NCI-H748 (cell line): ENCODE measurements around the gene PAX2.
"Not testable (repeated sequence)": the region's sequence is repeated elsewhere in the genome, so short reads cannot be mapped to it uniquely, and the experiment has no call there.

ENCODE experiments used
- DNase-seq: peaks from one replicate; lab custom pipeline; 2025; ENCODE audit not compliant: unreplicated experiment; lab: John Stamatoyannopoulos, UW

PAX2 gene

GRCh38 chr10:100744987-100745881, at the start of gene PAX2:
TSS of gene PAX2 (plus strand) at chr10:100745582. CDS start at chr10:100746261, 679 bp downstream.
- peak; percentile 42 for DNase-seq

DNA sequence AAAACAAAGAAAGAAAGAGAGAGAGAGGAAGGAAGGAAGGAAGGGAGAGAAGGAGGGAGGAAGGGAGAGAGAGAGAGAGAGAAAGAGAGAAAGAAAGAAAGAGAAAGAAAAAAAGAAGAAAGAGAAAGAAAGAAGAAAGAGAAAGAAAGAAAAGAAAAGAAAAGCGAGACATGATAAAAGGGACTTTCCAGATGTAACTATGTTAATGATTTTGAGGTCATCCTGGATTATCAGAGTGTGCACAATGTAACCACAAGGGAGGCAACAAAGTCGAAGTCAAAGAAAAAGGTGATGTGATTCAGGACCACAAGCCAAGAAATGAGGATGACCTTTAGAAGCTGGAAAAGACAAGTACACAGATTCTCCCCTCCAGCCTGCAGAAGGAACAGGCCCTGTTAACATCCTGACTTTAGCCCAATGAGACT, 48.9 kb upstream of the PAX2 start:
- no peak for DNase-seq

GRCh38 chr10:100697070-100697469, 48.3 kb upstream of the PAX2 start:
- peak; percentile 0 for DNase-seq

- no peak for DNase-seq
Measured at GRCh38 chr10:100697631-100698030, 47.8 kb upstream of the PAX2 start.

DNA sequence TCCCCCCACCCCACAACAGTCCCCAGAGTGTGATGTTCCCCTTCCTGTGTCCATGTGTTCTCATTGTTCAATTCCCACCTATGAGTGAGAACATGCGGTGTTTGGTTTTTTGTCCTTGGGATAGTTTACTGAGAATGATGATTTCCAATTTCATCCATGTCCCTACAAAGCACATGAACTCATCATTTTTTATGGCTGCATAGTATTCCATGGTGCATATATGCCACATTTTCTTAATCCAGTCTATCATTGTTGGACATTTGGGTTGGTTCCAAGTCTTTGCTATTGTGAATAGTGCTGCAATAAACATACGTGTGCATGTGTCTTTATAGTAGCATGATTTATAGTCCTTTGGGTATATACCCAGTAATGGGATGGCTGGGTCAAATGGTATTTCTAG, 43.7 kb upstream of the PAX2 start:
- DNase-seq, result not testable (repeated sequence)

DNA sequence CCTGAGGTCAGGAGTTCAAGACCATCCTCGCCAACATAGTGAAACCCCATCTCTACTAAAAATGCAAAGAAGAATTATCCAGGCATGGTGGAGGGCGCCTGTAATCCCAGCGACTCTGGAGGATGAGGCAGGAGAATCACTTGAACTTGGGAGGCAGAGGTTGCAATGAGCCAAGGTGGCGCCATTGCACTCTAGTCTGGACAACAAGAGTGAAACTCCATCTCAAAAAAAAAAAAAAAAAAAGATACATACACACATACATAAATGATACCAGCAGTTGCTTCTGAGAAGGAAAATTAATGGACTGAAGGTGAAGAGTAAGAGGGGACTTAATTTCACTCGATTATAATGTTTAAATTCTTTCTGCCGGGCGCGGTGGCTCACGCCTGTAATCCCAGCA, 40.2 kb upstream of the PAX2 start:
- DNase-seq, result no peak

GRCh38 chr10:100707261-100707848, 38.0 kb upstream of the PAX2 start:
- DNase-seq, result no peak

DNA sequence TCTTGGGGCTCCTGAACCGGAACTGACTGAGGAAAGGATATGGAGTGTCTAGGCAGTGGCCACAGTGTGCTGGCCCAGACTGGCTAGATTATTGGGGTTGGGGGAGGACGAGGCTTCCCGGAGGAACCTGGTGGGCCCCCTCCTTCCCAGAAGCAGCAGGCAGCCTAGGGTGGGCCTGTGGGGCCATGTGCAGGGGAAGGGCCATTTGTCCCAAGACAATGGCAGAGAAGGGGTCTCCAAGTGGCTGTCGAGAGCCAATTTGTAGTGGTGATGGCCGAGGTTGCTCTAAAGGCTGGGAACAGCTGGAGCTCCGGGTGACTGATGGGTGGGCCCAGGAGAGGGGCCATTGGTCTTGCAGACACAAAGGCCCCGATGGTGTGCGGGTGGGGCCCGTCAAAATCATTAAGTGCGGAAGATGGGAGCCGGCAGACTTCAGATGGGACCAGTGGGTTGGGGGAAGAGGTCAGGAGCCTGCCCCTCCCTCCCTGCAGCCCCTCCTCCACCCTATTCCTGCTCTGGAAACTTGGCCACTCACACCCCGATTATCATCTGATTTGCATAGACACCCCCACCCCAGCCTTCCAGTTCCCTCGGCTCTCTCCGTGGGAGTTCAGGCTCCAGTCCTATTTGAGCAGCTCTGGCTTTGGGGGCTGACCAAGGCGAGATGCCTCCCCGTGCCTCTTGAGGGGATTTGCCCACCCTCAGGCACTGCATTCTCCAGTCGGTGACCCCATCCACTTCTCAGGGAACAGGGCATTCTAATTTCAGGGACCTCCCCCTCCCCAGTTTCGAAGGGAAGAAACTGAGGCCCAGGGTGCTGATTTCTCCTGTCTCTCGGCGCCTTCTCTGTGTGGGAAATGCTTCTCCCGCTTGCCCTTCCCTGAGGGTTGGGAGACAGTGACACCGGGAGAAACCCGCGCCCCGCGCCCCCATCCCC, 36.0 kb upstream of the PAX2 start:
- DNase-seq, result no peak

- peak; percentile 55 for DNase-seq
Measured at GRCh38 chr10:100710151-100710871, 35.1 kb upstream of the PAX2 start.

DNA sequence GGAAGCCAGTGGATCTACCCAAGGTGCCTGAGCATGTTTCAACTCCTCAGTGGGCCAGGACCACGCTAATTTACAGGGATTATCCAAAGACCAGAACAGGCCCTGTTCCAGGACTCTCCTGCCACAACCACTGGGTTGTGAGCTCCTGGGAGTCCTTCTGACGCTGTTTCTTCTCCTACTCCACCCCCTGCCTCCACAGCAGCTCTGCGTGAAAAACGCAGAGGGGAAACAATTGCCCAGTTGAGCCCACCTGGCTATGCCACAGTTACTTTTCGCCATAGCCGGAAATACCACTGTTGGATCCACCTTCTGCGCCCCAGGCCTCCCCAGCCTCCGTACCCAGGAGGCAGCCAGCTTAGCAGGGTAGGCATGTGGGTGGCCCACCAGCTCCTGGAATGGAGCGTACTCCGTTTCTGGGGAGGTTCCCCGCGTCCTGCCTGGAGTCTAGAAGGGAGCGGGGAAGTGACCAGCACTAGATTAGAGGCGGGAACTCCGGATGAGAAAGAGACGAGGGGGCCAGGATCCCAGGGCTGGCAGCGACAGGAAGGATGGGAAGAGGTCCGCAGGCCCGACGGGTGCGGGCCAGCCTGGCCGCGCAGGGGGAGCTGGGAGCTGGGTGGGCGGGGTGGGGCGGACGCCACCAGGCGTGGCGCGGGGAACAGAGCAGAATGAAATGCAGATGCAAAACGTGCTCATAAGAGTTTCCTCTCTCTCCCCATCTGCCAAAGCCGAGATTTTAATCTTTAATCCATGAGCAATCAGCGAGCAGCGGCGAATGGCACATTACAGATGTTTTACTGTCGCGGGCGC, 32.1 kb upstream of the PAX2 start:
- DNase-seq, result peak; percentile 35

- DNase-seq, result no peak
Measured at GRCh38 chr10:100713859-100714565, 31.4 kb upstream of the PAX2 start.

- no peak for DNase-seq
Measured at GRCh38 chr10:100714566-100714950, 30.8 kb upstream of the PAX2 start.

DNA sequence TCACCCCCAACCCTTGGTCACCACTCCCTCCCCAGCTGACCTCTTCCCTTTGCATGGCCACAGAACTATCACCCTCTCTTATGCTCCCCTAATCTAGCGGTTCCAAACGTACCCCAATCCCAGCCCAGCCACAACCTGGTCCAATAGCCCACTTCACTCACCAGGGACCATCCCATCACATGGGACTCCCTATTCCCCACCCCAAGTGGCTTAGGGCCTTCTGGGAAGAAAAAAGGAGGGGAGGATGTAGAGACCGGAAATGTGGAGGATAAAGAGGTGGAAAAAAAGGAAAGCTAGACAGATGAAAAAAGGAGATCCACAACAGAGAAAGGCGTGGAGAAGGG, 30.3 kb upstream of the PAX2 start:
- DNase-seq, result no peak

GRCh38 chr10:100715445-100716385, 29.7 kb upstream of the PAX2 start:
- no peak for DNase-seq

- DNase-seq, result no peak
Measured at GRCh38 chr10:100717166-100717565, 28.2 kb upstream of the PAX2 start.

DNA sequence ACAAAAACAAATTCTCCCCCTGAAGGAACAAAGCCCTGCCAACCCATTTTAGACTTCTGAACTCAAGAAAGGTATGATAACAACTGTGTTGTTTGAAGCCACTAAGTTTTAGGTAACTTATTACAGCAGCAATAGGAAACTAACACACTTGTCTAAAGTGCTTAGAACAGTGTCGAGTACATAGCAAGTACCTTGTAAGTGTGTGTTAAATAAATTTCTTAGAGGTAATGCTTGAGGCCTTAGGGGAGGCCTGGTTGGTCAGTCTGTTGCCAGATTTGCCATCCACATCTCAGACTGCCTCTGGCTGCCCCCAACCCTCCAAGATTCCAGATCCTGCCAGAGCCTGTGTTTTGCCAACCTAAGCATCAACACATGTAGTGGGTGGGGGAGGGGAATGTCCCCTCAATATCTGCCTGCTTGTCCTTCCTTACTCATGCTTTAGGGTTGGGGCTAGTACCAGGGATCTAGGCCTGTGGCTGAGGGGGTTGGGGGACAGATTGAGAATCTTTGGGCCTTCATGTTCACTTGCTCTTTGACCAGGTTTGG, 27.1 kb upstream of the PAX2 start:
- no peak for DNase-seq

GRCh38 chr10:100723180-100723579, 22.2 kb upstream of the PAX2 start:
- no peak for DNase-seq
